ENCODE data around the gene CHN2.

The CHN2 gene

GRCh38 chr7:29194594-29195427, at the start of gene CHN2:
Gene CHN2, plus strand, starts transcription at chr7:29194775.
- DNase-seq, result no peak

- DNase-seq, result no peak
Observed at GRCh38 chr7:29145553-29146056, 49.0 kb upstream of the CHN2 start.

- DNase-seq, result no peak
Observed at GRCh38 chr7:29146057-29146706, 48.4 kb upstream of the CHN2 start, which contains the start of gene CPVL. Gene CPVL, minus strand, starts transcription at chr7:29146537. Its CDS starts 25,476 bp downstream, at chr7:29121061.

- DNase-seq, result no peak
Observed at GRCh38 chr7:29146888-29147609, 47.5 kb upstream of the CHN2 start.

- no peak for DNase-seq
Observed at GRCh38 chr7:29147821-29148220, 46.8 kb upstream of the CHN2 start.

- no peak for DNase-seq
Observed at GRCh38 chr7:29149036-29149435, 45.5 kb upstream of the CHN2 start.

- DNase-seq, result no peak
Observed at GRCh38 chr7:29150856-29151255, 43.7 kb upstream of the CHN2 start.

GRCh38 chr7:29154076-29154475, 40.5 kb upstream of the CHN2 start:
- DNase-seq, result no peak

GRCh38 chr7:29156907-29157452, 37.6 kb upstream of the CHN2 start:
- no peak for DNase-seq

- DNase-seq, result no peak
Observed at GRCh38 chr7:29158795-29159423, 35.7 kb upstream of the CHN2 start.

- no peak for DNase-seq
Observed at GRCh38 chr7:29160080-29160479, 34.5 kb upstream of the CHN2 start.

GRCh38 chr7:29161231-29161630, 33.3 kb upstream of the CHN2 start:
- DNase-seq, result no peak

GRCh38 chr7:29162577-29162976, 32.0 kb upstream of the CHN2 start:
- no peak for DNase-seq

GRCh38 chr7:29163854-29164253, 30.7 kb upstream of the CHN2 start:
- DNase-seq, result no peak

- no peak for DNase-seq
Observed at GRCh38 chr7:29167721-29168120, 26.9 kb upstream of the CHN2 start.

- DNase-seq, result no peak
Observed at GRCh38 chr7:29170781-29171180, 23.8 kb upstream of the CHN2 start.

GRCh38 chr7:29173458-29173857, 21.1 kb upstream of the CHN2 start:
- no peak for DNase-seq

- DNase-seq, result peak; percentile 9
Observed at GRCh38 chr7:29177963-29178600, 16.5 kb upstream of the CHN2 start.

GRCh38 chr7:29179115-29179514, 15.5 kb upstream of the CHN2 start:
- no peak for DNase-seq

- DNase-seq, result no peak
Observed at GRCh38 chr7:29184599-29184998, 10.0 kb upstream of the CHN2 start.

- DNase-seq, result no peak
Observed at GRCh38 chr7:29185613-29186012, 9.0 kb upstream of the CHN2 start.

- no peak for DNase-seq
Observed at GRCh38 chr7:29189743-29190201, 4.8 kb upstream of the CHN2 start.
